Measurements from ENCODE around the gene OXTR. TPM values are rescaled to one million over a fixed set of nuclear protein-coding genes. Genes with fewer than 3 reads are reported as not detected.

Gene OXTR
- total and polyA plus RNA-seq, 2 of the 4 experiments (the other 2 are of a cell fraction): 42.8 to 56.1 TPM

- 86% methylated on average over 1 of the region's 3 CpGs; no CpG with 5 or more reads in 1 of the 2 experiments for WGBS, 2 experiments (ENCODE audit: extremely low coverage in 2 of 2, insufficient read length in 1 of 2)
- Histone ChIP-seq H3K4me2 (ENCODE audit: low read depth, low read length) (no peak overlapping the region), H4K8ac (ENCODE audit: low read depth in 2 of 2, low read length in 2 of 2) (no peak overlapping the region), H3K9me3 (ENCODE audit: control insufficient read depth, insufficient read depth, low read length) (no peaks in the 10 kb centered on the region; the same call in 1 of the 2 replicates), H2AK5ac (ENCODE audit: low read depth, low read length) (no peak overlapping the region), H3K27me3 (ENCODE audit: control insufficient read depth, insufficient read depth, low read length) (peaks cover 3% of the 10 kb centered on the region), H3K18ac (ENCODE audit: low read depth, low read length) (no peak overlapping the region), H3K9ac (ENCODE audit: low read depth, low read length) (no peak overlapping the region), H3K23ac (ENCODE audit: low read depth, low read length) (no peak overlapping the region), H3K14ac (replicated peaks; ENCODE audit: low read depth, low read length) (no peak overlapping the region), H2AFZ (replicated peaks; ENCODE audit: low read length, poor library complexity) (no peak overlapping the region), H4K20me1 (ENCODE audit: insufficient read depth, low read length) (no peaks in the 10 kb centered on the region), H2BK15ac (ENCODE audit: low read depth, low read length) (no peak overlapping the region), H2BK120ac (ENCODE audit: low read depth, low read length) (no peak overlapping the region), H2BK5ac (ENCODE audit: low read depth, low read length, poor library complexity, severe bottlenecking) (no peak overlapping the region), H3K9me1 (ENCODE audit: insufficient read depth, low read length) (no peaks in the 10 kb centered on the region), H3K79me1 (ENCODE audit: low read depth in 1 of 2, low read length in 2 of 2) (no peaks in the 10 kb centered on the region), H3K4me1 (ENCODE audit: control insufficient read depth, insufficient read depth, low read length) (peaks cover 2% of the 10 kb centered on the region; the same call in 1 of the 2 replicates), H3K56ac (ENCODE audit: extremely low read depth, insufficient read depth, low read length) (no peak overlapping the region), H3K27ac (ENCODE audit: insufficient read depth, low read length) (no peak overlapping the region), H3K4ac (ENCODE audit: low read depth, low read length) (no peak overlapping the region), H3K4me3 (ENCODE audit: insufficient read depth, low read depth, low read length) (no peak overlapping the region), H2BK20ac (ENCODE audit: low read depth, low read length) (no peak overlapping the region), H2AK9ac (replicated peaks; ENCODE audit: low read depth, low read length, poor library complexity) (no peak overlapping the region), H3K36me3 (ENCODE audit: control insufficient read depth, insufficient read depth, low read length) (no peaks in the 10 kb centered on the region), H4K91ac (ENCODE audit: insufficient read depth, low read depth, low read length) (no peak overlapping the region), H4K5ac (ENCODE audit: low read depth, low read length) (no peak overlapping the region)
- dilution Hi-C loops (cut with HindIII; ENCODE audit: low sequenced_read_pairs, unreplicated experiment) (no loop called here), in situ Hi-C loops (cut with MboI; ENCODE audit: low sequenced_read_pairs) (loop anchor here (25.0 kb wide), 1 partner anchor 292 kb away; no protein-coding TSS in a partner anchor), intact Hi-C loops (cut with micrococcal nuclease) (no loop called here)
- CTCF ChIA-PET: no interaction called here
- no TSS peak for BruUV-seq (replicated peaks)
- no peak for DNase-seq
- TF ChIP-seq SMC3 (IDR thresholded peaks at IDR 0.05; ENCODE audit: low read depth, low read length) (no peak), POLR2A (IDR thresholded peaks at IDR 0.05; ENCODE audit: low read depth, low read length) (no peak), MXI1 (IDR thresholded peaks at IDR 0.05; ENCODE audit: borderline replicate concordance, low read depth, low read length) (no peak), CHD1 (IDR thresholded peaks at IDR 0.05; ENCODE audit: low read depth, low read length) (no peak)
- POLR2A ChIA-PET (ENCODE audit: unreplicated experiment): no interaction called here
- no peak for ATAC-seq (ENCODE audit: low read depth)
These were observed 39.9 kb downstream of the OXTR start for GRCh38 chr3:8729479-8729878.

All from IMR-90 (cell line).